ENCODE data around the gene ARHGAP24. TPM values are rescaled to one million over a fixed set of nuclear protein-coding genes. Genes with fewer than 3 reads are reported as not detected.

Gene ARHGAP24
- total RNA-seq, 1 experiment from 2014 or later = 1.3 TPM

DNA sequence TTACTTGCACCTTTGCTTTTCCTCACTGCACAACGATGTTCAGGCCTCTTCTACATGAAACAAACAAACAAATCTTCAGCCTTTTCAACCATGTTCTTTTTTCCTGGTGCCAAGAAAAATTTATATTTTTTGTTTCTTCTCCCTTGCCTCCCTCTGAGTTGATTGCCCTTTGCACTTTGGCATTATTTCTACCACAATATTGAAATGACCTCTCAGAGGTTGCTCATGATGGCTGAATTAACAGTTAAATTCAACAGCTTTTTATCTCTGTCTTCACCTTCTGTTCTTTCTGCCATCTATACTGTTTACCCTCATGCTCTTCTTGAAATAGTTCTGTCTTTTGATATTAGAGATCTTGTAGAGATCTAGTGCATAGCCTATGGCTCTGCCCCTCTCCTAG, 308.9 kb downstream of the ARHGAP24 start:
- Histone ChIP-seq H3K4me3 (replicated peaks in 1 of 2; ENCODE audit: low read depth in 1 of 2, low read length in 2 of 2) (no peak overlapping the region), H3K4me2 (ENCODE audit: low read length) (no peak overlapping the region), H3K79me2 (ENCODE audit: insufficient read depth, low read length) (no peaks in the 10 kb centered on the region), H3K9me3 (ENCODE audit: control insufficient read depth in 1 of 2, insufficient read depth in 1 of 2, low read depth in 1 of 2, low read length in 2 of 2) (no peaks in the 10 kb centered on the region), H2AFZ (ENCODE audit: low read depth, low read length, poor library complexity, severe bottlenecking) (no peak overlapping the region), H3K36me3 (ENCODE audit: control insufficient read depth in 1 of 2, insufficient read depth in 2 of 2, low read length in 2 of 2) (no peaks in the 10 kb centered on the region), H3K9me2 (ENCODE audit: insufficient read depth) (no peaks in the 10 kb centered on the region), H3K9ac (ENCODE audit: low read length) (no peak overlapping the region), H3K4me1 (ENCODE audit: control insufficient read depth in 1 of 2, insufficient read depth in 2 of 2, low read length in 2 of 2) (no peaks in the 10 kb centered on the region), H3K27me3 (ENCODE audit: insufficient read depth, low read length) (no peaks in the 10 kb centered on the region), H3K27ac (ENCODE audit: low read depth, low read length) (no peak overlapping the region), H4K20me1 (ENCODE audit: insufficient read depth) (no peaks in the 10 kb centered on the region)
- ChIA-PET RAD21 (ENCODE audit: low non-redundant PET in 1 of 2, low total read pairs in 2 of 2, uncharacterized antibody in 2 of 2, unreplicated experiment in 2 of 2) (no interaction called here), CTCF (interaction anchor here (1.4 kb wide), 1 partner anchor 13 kb away, joined by 3 read pairs; no protein-coding TSS in a partner anchor), POLR2A (interaction anchor here (0.7 kb wide), 1 partner anchor 154 kb away, joined by 3 read pairs; no protein-coding TSS in a partner anchor)
- intact Hi-C loops (cut with micrococcal nuclease) = no loop called here
- ATAC-seq = no peak
- BruUV-seq (replicated peaks) = no TSS peak
- TF ChIP-seq ATF3 (IDR thresholded peaks at IDR 0.05) = no peak
- no peak for TF ChIP-seq CBX3 (IDR thresholded peaks at IDR 0.05; ENCODE audit: low read depth)
- TF ChIP-seq, protein P1, sequence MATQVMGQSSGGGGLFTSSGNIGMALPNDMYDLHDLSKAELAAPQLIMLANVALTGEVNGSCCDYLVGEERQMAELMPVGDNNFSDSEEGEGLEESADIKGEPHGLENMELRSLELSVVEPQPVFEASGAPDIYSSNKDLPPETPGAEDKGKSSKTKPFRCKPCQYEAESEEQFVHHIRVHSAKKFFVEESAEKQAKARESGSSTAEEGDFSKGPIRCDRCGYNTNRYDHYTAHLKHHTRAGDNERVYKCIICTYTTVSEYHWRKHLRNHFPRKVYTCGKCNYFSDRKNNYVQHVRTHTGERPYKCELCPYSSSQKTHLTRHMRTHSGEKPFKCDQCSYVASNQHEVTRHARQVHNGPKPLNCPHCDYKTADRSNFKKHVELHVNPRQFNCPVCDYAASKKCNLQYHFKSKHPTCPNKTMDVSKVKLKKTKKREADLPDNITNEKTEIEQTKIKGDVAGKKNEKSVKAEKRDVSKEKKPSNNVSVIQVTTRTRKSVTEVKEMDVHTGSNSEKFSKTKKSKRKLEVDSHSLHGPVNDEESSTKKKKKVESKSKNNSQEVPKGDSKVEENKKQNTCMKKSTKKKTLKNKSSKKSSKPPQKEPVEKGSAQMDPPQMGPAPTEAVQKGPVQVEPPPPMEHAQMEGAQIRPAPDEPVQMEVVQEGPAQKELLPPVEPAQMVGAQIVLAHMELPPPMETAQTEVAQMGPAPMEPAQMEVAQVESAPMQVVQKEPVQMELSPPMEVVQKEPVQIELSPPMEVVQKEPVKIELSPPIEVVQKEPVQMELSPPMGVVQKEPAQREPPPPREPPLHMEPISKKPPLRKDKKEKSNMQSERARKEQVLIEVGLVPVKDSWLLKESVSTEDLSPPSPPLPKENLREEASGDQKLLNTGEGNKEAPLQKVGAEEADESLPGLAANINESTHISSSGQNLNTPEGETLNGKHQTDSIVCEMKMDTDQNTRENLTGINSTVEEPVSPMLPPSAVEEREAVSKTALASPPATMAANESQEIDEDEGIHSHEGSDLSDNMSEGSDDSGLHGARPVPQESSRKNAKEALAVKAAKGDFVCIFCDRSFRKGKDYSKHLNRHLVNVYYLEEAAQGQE (IDR thresholded peaks at IDR 0.05; ENCODE audit: low read depth) = no peak
- TF ChIP-seq EZH2phosphoT487 (IDR thresholded peaks at IDR 0.05; ENCODE audit: borderline replicate concordance) = no peak
- TF ChIP-seq ZFX (IDR thresholded peaks at IDR 0.05) = no peak
- no peak for TF ChIP-seq RAD21 (IDR thresholded peaks at IDR 0.05; ENCODE audit: low read depth)
- no peak for TF ChIP-seq FOSL1 (IDR thresholded peaks at IDR 0.05; ENCODE audit: low read depth)
- TF ChIP-seq SRF (IDR thresholded peaks at IDR 0.05; ENCODE audit: low read depth) = no peak
- no peak for TF ChIP-seq ELF1 (IDR thresholded peaks at IDR 0.05; ENCODE audit: borderline replicate concordance, low read depth)
- no peak for TF ChIP-seq CEBPB (IDR thresholded peaks at IDR 0.05; ENCODE audit: low read depth)
- no peak for TF ChIP-seq JUND (IDR thresholded peaks at IDR 0.05)
- TF ChIP-seq YY1 (IDR thresholded peaks at IDR 0.05; ENCODE audit: extremely low read depth, insufficient replicate concordance, low read depth, low read length) = no peak
- TF ChIP-seq POLR2A (IDR thresholded peaks at IDR 0.05; ENCODE audit: borderline replicate concordance, extremely low read depth, insufficient read depth, insufficient read length) = no peak
- TF ChIP-seq ZBTB33 (IDR thresholded peaks at IDR 0.05; ENCODE audit: extremely low read depth, insufficient replicate concordance, low read length) = no peak
- no peak for TF ChIP-seq TCF7L2 (IDR thresholded peaks at IDR 0.05; ENCODE audit: borderline replicate concordance, extremely low read depth, insufficient read depth, insufficient read length)
- no peak for TF ChIP-seq SIN3A (IDR thresholded peaks at IDR 0.05; ENCODE audit: low read depth)
- DNase-seq (ENCODE audit: low read depth, low spot score) = no peak
